ELR (cell line): ENCODE measurements around the gene PER1.

ENCODE experiments used
- DNase-seq: peaks from one replicate; pipeline ENCODE4 v3.0.0-alpha.2; 2015; ENCODE audit warnings: low read depth

Gene PER1

GRCh38 chr17:8096541-8096940, 55.7 kb downstream of the PER1 start:
- DNase-seq: no peak

GRCh38 chr17:8095361-8095760, 56.8 kb downstream of the PER1 start:
- DNase-seq: no peak

DNA sequence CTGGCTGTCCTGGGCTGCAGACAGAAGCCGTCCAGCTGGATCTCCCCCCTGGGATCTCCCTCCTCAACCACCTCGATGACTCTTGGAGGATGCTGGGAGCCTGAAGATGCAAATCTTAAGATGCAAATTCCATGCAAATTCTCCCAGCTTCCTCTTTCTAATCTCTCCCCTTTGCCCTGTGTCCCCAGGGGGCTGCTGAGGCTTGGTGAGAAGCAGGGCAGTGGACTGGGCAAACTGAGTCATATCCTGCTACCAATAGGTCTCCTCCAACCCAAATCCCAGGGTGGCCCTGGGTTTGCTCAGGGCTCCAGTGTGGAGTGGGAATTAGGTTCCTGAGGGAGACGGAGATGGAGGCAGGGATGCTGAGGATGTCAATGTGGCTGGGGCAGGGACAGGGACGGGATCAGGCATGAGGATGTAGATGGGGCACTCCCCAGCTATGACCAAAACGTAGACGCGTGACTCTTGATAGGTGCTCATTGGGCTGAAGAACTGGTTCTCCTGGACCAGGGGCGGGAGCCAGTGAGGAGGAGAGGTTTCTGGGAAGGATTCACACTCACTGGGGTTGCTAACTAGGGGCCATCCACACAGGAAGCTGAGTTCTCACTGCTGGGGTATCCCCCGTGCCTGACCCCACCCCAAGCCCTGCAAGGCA, 61.0 kb downstream of the PER1 start:
- no peak for DNase-seq
